ENCODE measurements around the gene PIGU. TPM values are rescaled to one million over a fixed set of nuclear protein-coding genes. Genes with fewer than 3 reads are reported as not detected.

The PIGU gene
- total and polyA plus RNA-seq, 2 of the 13 experiments (the other 11 are each of a cell fraction or from before 2014, with no cell fraction given) = 45.5 to 231 TPM

DNA sequence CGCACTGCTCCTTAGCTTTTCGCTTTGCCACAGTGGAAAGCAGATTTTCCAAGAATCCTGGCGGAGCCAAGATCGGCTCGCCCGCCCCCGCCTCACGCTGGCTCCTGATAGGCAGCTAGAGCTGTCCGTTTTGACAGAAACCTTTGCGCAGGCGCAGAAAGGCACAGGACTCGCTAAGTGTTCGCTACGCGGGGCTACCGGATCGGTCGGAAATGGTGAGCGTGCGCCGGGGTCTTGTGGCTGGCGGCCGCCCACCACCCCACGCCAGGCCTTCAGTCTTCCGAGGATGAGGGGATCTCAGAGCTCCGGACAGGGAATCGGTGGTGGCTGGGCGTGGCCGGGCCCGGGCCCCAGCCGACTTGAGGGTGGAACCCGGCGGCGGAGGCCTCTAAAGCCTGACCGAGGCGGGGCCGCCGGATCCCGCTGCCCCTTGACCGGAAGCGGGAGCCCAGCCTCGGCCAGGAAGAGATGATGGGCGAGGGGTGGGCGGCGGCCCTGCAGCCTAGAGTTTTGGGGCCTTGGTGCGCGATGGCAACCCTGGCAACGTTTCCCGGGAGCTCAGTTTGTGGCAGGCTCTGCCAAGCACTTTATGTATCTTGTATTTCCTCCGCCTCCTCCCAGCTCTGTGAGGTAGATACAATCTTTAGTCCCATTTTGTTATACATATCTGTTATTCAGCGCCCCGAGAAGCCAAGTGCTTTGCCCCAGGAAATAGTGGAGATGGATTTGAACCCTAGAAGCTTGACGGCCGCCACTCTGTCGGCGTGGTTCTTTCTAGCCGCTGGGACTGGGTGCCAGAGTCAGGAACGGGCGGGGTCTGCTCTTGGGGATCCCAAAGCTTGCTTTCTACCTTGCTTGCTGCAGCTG, 160.4 kb downstream of the PIGU start, which contains the start of gene DYNLRB1 (continued):
- TF ChIP-seq ZNF142 (CRISPR knock-in tag; IDR thresholded peaks at IDR 0.05) = peak; percentile 83; the same call in 1 of the 2 replicates
- peak; percentile 99 for TF ChIP-seq NFYB (CRISPR knock-in tag; IDR thresholded peaks at IDR 0.05)
- peak; percentile 98 for TF ChIP-seq ARHGAP35 (CRISPR knock-in tag; IDR thresholded peaks at IDR 0.05; ENCODE audit: borderline replicate concordance)
- TF ChIP-seq KLF13 (CRISPR knock-in tag; IDR thresholded peaks at IDR 0.05) = no peak; the same call in 1 of the 2 replicates
- 0 out of 2 replicates have a peak, but pooled peaks have one; percentile 26 for TF ChIP-seq RERE (CRISPR knock-in tag; IDR thresholded peaks at IDR 0.05; ENCODE audit: low read depth)
- no peak for TF ChIP-seq MAFK (conservative IDR thresholded peaks at IDR 0.05 in 1 of 2, IDR thresholded peaks at IDR 0.05 in 1 of 2; ENCODE audit: low read length in 2 of 2)
- TF ChIP-seq, protein P1, sequence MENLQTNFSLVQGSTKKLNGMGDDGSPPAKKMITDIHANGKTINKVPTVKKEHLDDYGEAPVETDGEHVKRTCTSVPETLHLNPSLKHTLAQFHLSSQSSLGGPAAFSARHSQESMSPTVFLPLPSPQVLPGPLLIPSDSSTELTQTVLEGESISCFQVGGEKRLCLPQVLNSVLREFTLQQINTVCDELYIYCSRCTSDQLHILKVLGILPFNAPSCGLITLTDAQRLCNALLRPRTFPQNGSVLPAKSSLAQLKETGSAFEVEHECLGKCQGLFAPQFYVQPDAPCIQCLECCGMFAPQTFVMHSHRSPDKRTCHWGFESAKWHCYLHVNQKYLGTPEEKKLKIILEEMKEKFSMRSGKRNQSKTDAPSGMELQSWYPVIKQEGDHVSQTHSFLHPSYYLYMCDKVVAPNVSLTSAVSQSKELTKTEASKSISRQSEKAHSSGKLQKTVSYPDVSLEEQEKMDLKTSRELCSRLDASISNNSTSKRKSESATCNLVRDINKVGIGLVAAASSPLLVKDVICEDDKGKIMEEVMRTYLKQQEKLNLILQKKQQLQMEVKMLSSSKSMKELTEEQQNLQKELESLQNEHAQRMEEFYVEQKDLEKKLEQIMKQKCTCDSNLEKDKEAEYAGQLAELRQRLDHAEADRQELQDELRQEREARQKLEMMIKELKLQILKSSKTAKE (CRISPR knock-in tag; IDR thresholded peaks at IDR 0.05; ENCODE audit: borderline replicate concordance) = no peak
- TF ChIP-seq, protein P2, sequence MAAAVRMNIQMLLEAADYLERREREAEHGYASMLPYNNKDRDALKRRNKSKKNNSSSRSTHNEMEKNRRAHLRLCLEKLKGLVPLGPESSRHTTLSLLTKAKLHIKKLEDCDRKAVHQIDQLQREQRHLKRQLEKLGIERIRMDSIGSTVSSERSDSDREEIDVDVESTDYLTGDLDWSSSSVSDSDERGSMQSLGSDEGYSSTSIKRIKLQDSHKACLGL (CRISPR knock-in tag; IDR thresholded peaks at IDR 0.05) = peak; percentile 56; the same call in 1 of the 2 replicates
- TF ChIP-seq ZNF136 (CRISPR knock-in tag; IDR thresholded peaks at IDR 0.05; ENCODE audit: low read depth) = no peak
